IMR-90 (cell line): ENCODE results near the gene FAM174B. TPM values are rescaled to one million over a fixed set of nuclear protein-coding genes. Genes with fewer than 3 reads are reported as not detected.

Source experiments
- ATAC-seq: fragments of 200-7000 bp; cut with Tn5 transposase; 2 replicates; pipeline ENCODE4 v1.9.1; 2020; ENCODE audit warnings: low read depth, mild to moderate bottlenecking, moderate library complexity
- BruUV-seq: library from RNA; stranded (reverse); fragments of 400-500 nt; replicated peaks from 2 replicates; lab custom pipeline; 2021; lab: Mats Ljungman, UMichigan
- CTCF ChIA-PET: fragments of 300-600 bp; formaldehyde crosslinking; extraction: SDS; loops from one replicate; lab custom pipeline; 2021; ENCODE audit warnings: antibody characterized with exemption; lab: Yijun Ruan, JAX
- POLR2A ChIA-PET: fragments of 300-600 bp; sonication (Branson Sonifier 250); formaldehyde crosslinking; loops from one replicate; lab custom pipeline; 2022; ENCODE audit warnings: antibody characterized with exemption; ENCODE audit not compliant: unreplicated experiment; lab: Charles Lee
- DNase-seq: peaks from one replicate; pipeline ENCODE4 v3.0.0; 2013
- H2AFZ ChIP-seq: replicated peaks from 2 replicates; pipeline ENCODE3; 2013; ENCODE audit warnings: low read length, mild to moderate bottlenecking; ENCODE audit not compliant: poor library complexity
- H2AK5ac ChIP-seq: 2 replicates; pipeline ENCODE4 v1.6.1; 2013; ENCODE audit warnings: low read depth, low read length, inconsistent platforms
- H2AK9ac ChIP-seq: replicated peaks from 2 replicates; pipeline ENCODE3; 2013; ENCODE audit warnings: mild to moderate bottlenecking, low read depth, low read length, moderate library complexity; ENCODE audit not compliant: poor library complexity
- H2BK120ac ChIP-seq: 2 replicates; pipeline ENCODE4 v1.6.1; 2013; ENCODE audit warnings: low read depth, low read length, inconsistent platforms
- H2BK15ac ChIP-seq: 3 replicates; pipeline ENCODE4 v1.6.1; 2013; ENCODE audit warnings: low read depth, low read length, inconsistent platforms
- H2BK20ac ChIP-seq: 2 replicates; pipeline ENCODE4 v1.6.1; 2013; ENCODE audit warnings: low read depth, mild to moderate bottlenecking, inconsistent platforms, low read length, moderate library complexity
- H2BK5ac ChIP-seq: 2 replicates; pipeline ENCODE4 v1.6.1; 2013; ENCODE audit warnings: mild to moderate bottlenecking, low read depth, low read length, inconsistent platforms; ENCODE audit not compliant: poor library complexity, severe bottlenecking
- H3K14ac ChIP-seq: replicated peaks from 2 replicates; pipeline ENCODE4 v1.6.1; 2013; ENCODE audit warnings: low read depth, low read length, inconsistent platforms
- H3K18ac ChIP-seq: 2 replicates; pipeline ENCODE4 v1.6.1; 2013; ENCODE audit warnings: low read depth, low read length, control low read depth
- H3K23ac ChIP-seq: 2 replicates; pipeline ENCODE4 v1.6.1; 2013; ENCODE audit warnings: low read depth, low read length, inconsistent platforms
- H3K27ac ChIP-seq: 2 replicates; pipeline ENCODE4 v1.5.1; 2013; ENCODE audit warnings: mild to moderate bottlenecking, control low read depth, low read length; ENCODE audit not compliant: insufficient read depth
- H3K27me3 ChIP-seq: 2 replicates; pipeline ENCODE4 v1.6.1; 2013; ENCODE audit warnings: low read length; ENCODE audit not compliant: control insufficient read depth, insufficient read depth
- H3K36me3 ChIP-seq: 2 replicates; pipeline ENCODE4 v1.6.1; 2013; ENCODE audit warnings: low read length, mixed read lengths; ENCODE audit not compliant: control insufficient read depth, insufficient read depth
- H3K4ac ChIP-seq: 2 replicates; pipeline ENCODE4 v1.6.1; 2013; ENCODE audit warnings: low read depth, low read length, inconsistent platforms
- H3K4me1 ChIP-seq: 2 replicates; pipeline ENCODE4 v1.6.1; 2013; ENCODE audit warnings: low read length, mixed read lengths; ENCODE audit not compliant: control insufficient read depth, insufficient read depth
- H3K4me2 ChIP-seq: 2 replicates; pipeline ENCODE4 v1.6.1; 2013; ENCODE audit warnings: low read depth, mild to moderate bottlenecking, control low read depth, low read length, moderate library complexity
- H3K4me3 ChIP-seq: 2 replicates; pipeline ENCODE4 v1.5.1; 2013; ENCODE audit warnings: low read depth, mild to moderate bottlenecking, control low read depth, low read length, moderate library complexity; ENCODE audit not compliant: insufficient read depth
- H3K56ac ChIP-seq: 2 replicates; pipeline ENCODE4 v1.6.1; 2013; ENCODE audit warnings: low read length, inconsistent platforms; ENCODE audit not compliant: insufficient read depth; ENCODE audit errors: extremely low read depth
- H3K79me1 ChIP-seq, 2 experiments: 2 replicates each; pipeline ENCODE4 v1.6.1; 2013; ENCODE audit warnings: low read length in 2 of 2, inconsistent platforms in 1 of 2, low read depth in 1 of 2
- H3K9ac ChIP-seq: 2 replicates; pipeline ENCODE4 v1.6.1; 2013; ENCODE audit warnings: low read depth, low read length, control low read depth
- H3K9me1 ChIP-seq: 2 replicates; pipeline ENCODE4 v1.6.1; 2013; ENCODE audit warnings: low read length, inconsistent platforms; ENCODE audit not compliant: insufficient read depth
- H3K9me3 ChIP-seq: 2 replicates; pipeline ENCODE4 v1.6.1; 2013; ENCODE audit warnings: low read length; ENCODE audit not compliant: control insufficient read depth, insufficient read depth
- H4K20me1 ChIP-seq: 2 replicates; pipeline ENCODE4 v1.6.1; 2013; ENCODE audit warnings: low read length, inconsistent platforms; ENCODE audit not compliant: insufficient read depth
- H4K5ac ChIP-seq: 2 replicates; pipeline ENCODE4 v1.6.1; 2013; ENCODE audit warnings: mild to moderate bottlenecking, low read depth, low read length, control low read depth
- H4K8ac ChIP-seq, 2 experiments: 2 replicates each; pipeline ENCODE4 v1.6.1; 2013; ENCODE audit warnings: low read depth in 2 of 2, low read length in 2 of 2, control low read depth in 1 of 2, inconsistent platforms in 1 of 2
- H4K91ac ChIP-seq: 2 replicates; pipeline ENCODE4 v1.6.1; 2013; ENCODE audit warnings: low read depth, low read length, inconsistent platforms; ENCODE audit not compliant: insufficient read depth
- BHLHE40 ChIP-seq: fragments of 150-350 bp; IDR thresholded peaks from 2 replicates; pipeline ENCODE4 v1.6.1; 2016; ENCODE audit warnings: mild to moderate bottlenecking, low read depth, low read length
- FOS ChIP-seq: fragments of 150-350 bp; IDR thresholded peaks from 2 replicates; pipeline ENCODE4 v1.6.1; 2016; ENCODE audit warnings: low read depth, low read length
- MAZ ChIP-seq: IDR thresholded peaks from 2 replicates; pipeline ENCODE4 v1.6.1; 2012; ENCODE audit warnings: low read depth, mild to moderate bottlenecking, low read length, improper control_type of control experiment, moderate library complexity, borderline replicate concordance
- NFE2L2 ChIP-seq: fragments of 150-350 bp; IDR thresholded peaks from 2 replicates; pipeline ENCODE4 v1.6.1; 2016; ENCODE audit warnings: low read depth, mild to moderate bottlenecking, low read length
- POLR2A ChIP-seq: IDR thresholded peaks from 2 replicates; pipeline ENCODE4 v1.6.1; 2012; ENCODE audit warnings: mild to moderate bottlenecking, low read depth, low read length
- RAD21 ChIP-seq: IDR thresholded peaks from 2 replicates; pipeline ENCODE4 v1.6.1; 2012; ENCODE audit warnings: low read length, improper control_type of control experiment
- SMC3 ChIP-seq: fragments of 150-350 bp; IDR thresholded peaks from 2 replicates; pipeline ENCODE4 v1.6.1; 2016; ENCODE audit warnings: low read depth, mild to moderate bottlenecking, antibody characterized with exemption, low read length, moderate library complexity
- dilution Hi-C: fragments of 300-500 bp; cut with HindIII; formaldehyde crosslinking; loops from one replicate; pipeline ENCODE4 v1.14.3; 2018; ENCODE audit warnings: low sequenced_read_pairs; ENCODE audit not compliant: unreplicated experiment
- in situ Hi-C: fragments of 300-500 bp; cut with MboI; formaldehyde crosslinking; loops from 3 replicates; pipeline ENCODE4 v1.14.3; 2019; ENCODE audit warnings: low sequenced_read_pairs, inconsistent platforms, mixed read lengths
- intact Hi-C: fragments of 100-400 bp; cut with micrococcal nuclease; formaldehyde crosslinking; loops from 2 replicates; pipeline ENCODE4 v1.10.0; 2022
- polyA plus RNA-seq, 3 experiments: library from polyadenylated mRNA; depleted of rRNA; stranded (reverse); fragments of >200 nt; gene quantifications; 2 replicates each; pipeline ENCODE4 v1.2.3, GENCODE V29; 2012; ENCODE audit warnings: low replicate concordance in 1 of 3
- total RNA-seq: library from RNA; depleted of rRNA; stranded (reverse); fragments of >200 nt; gene quantifications from 2 replicates; pipeline ENCODE4 v1.2.3, GENCODE V29; 2012
- TF ChIP-seq, protein P1 (sequence below): fragments of 150-350 bp; IDR thresholded peaks from 2 replicates; pipeline ENCODE4 v1.6.1; 2017; ENCODE audit warnings: mild to moderate bottlenecking, antibody characterized with exemption, low read length, low read depth

Gene FAM174B
- total and polyA plus RNA-seq, 2 of the 4 experiments (the other 2 are of a cell fraction), result 0.18 to 0.56 TPM

DNA sequence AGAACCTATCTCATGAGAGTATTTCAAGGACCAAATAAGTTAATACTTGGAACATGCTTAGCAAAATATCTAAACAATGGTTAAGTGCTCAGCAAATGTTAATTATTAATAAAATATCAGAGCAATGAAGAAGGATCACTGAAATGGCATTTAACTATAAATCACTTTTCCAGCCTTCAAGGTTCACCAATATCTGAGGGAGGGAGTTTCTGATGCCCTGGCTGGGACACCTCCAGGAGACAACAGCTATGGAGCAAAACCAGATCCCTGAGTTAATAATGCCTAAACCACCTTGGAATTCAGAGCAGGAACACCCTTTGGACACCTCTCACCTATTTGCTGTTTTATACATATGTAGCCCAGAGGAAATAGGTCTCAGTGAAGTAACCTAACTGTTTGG lies 6.4 kb upstream of the FAM174B start:
- Histone ChIP-seq H3K36me3 (no peaks in the 10 kb centered on the region), H3K4ac (no peak overlapping the region), H2AFZ (no peak overlapping the region), H2BK120ac (no peak overlapping the region), H2AK9ac (no peak overlapping the region), H3K4me1 (peaks cover 1% of the 10 kb centered on the region; the same call in 1 of the 2 replicates), H3K4me3 (no peak overlapping the region), H2AK5ac (no peak overlapping the region), H3K9me1 (no peaks in the 10 kb centered on the region), H3K9me3 (no peaks in the 10 kb centered on the region), H3K56ac (no peak overlapping the region), H4K8ac (no peak overlapping the region), H3K23ac (no peak overlapping the region), H3K27ac (no peak overlapping the region), H3K9ac (no peak overlapping the region), H2BK15ac (no peak overlapping the region), H3K79me1 (no peaks in the 10 kb centered on the region), H3K27me3 (peaks cover 5% of the 10 kb centered on the region), H3K18ac (no peak overlapping the region), H2BK20ac (no peak overlapping the region), H3K4me2 (no peak overlapping the region), H3K14ac (no peak overlapping the region), H4K20me1 (no peaks in the 10 kb centered on the region), H2BK5ac (no peak overlapping the region), H4K91ac (no peak overlapping the region), H4K5ac (no peak overlapping the region)
- ATAC-seq (no peak), DNase-seq (no peak)
- intact Hi-C loops, result loop anchor here (5.0 kb wide), 1 partner anchor 870 kb away; no protein-coding TSS in a partner anchor
- CTCF ChIA-PET, result no interaction called here
- TF ChIP-seq RAD21, result no peak
- TF ChIP-seq SMC3, result no peak
- no peak for TF ChIP-seq POLR2A
- no peak for TF ChIP-seq FOS
- TF ChIP-seq MAZ, result no peak
- no peak for TF ChIP-seq NFE2L2
- TF ChIP-seq, protein P1, sequence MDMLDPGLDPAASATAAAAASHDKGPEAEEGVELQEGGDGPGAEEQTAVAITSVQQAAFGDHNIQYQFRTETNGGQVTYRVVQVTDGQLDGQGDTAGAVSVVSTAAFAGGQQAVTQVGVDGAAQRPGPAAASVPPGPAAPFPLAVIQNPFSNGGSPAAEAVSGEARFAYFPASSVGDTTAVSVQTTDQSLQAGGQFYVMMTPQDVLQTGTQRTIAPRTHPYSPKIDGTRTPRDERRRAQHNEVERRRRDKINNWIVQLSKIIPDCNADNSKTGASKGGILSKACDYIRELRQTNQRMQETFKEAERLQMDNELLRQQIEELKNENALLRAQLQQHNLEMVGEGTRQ, result no peak
- TF ChIP-seq BHLHE40, result no peak
- dilution Hi-C loops, result no loop called here
- no TSS peak for BruUV-seq
- POLR2A ChIA-PET, result no interaction called here
- in situ Hi-C loops, result no loop called here
